Peyer's patch (tissue), 4 donors: Measurements from ENCODE around the gene SNX32. TPM values are rescaled to one million over a fixed set of nuclear protein-coding genes. Genes with fewer than 3 reads are reported as not detected.
A peak's percentile ranks its signal among the peaks of the same experiment; 100 is the strongest.
"Not testable (repeated sequence)": the region's sequence is repeated elsewhere in the genome, so short reads cannot be mapped to it uniquely, and the experiment has no call there.

Experiments used
- DNase-seq, 3 donors: peaks; one replicate each; pipeline ENCODE4 v3.0.0-alpha.2; 2017 to 2019
- H3K27ac ChIP-seq, 4 donors: fragments of 200-600 bp; sonication (generic); one replicate each; pipeline ENCODE4 v1.5.1; 2016 to 2019
- H3K27me3 ChIP-seq, 2 donors: fragments of 200-600 bp; sonication (generic); one replicate each; pipeline ENCODE4 v1.5.1; 2019
- H3K36me3 ChIP-seq, 3 donors: fragments of 200-600 bp; sonication (generic); one replicate each; pipeline ENCODE4 v1.5.1; 2016 to 2019
- H3K4me1 ChIP-seq, 4 donors: fragments of 200-600 bp; sonication (generic); one replicate each; pipeline ENCODE4 v1.5.1; 2016 to 2019
- H3K4me3 ChIP-seq, 4 donors: fragments of 200-600 bp; sonication (generic); 1 replicate in 3 of 4; 2 replicates in 1 of 4; pipeline ENCODE4 v1.5.1; 2016 to 2019; ENCODE audit warnings: mild to moderate bottlenecking in 1 of 4
- H3K9me3 ChIP-seq, 4 donors: fragments of 200-600 bp; sonication (generic); one replicate each; pipeline ENCODE4 v1.5.1; 2016 to 2019; ENCODE audit warnings: mild to moderate bottlenecking in 1 of 4
- POLR2A ChIP-seq, 2 donors: fragments of 450-650 bp; IDR thresholded peaks; one replicate each; pipeline ENCODE4 v1.5.1; 2017; ENCODE audit warnings: antibody characterized with exemption in 2 of 2, mild to moderate bottlenecking in 2 of 2, moderate library complexity in 2 of 2
- total RNA-seq, 4 donors: library from RNA; depleted of rRNA; stranded (reverse); fragments of >200 nt; gene quantifications; one replicate each; pipeline ENCODE4 v1.1.0, GENCODE V29; 2016
- TF ChIP-seq, protein P1 (sequence below), 6 experiments: fragments of 450-650 bp in 4 of 6; fragments of 200-600 bp in 2 of 6; sonication (generic) in 1 of 6; IDR thresholded peaks; one replicate each; pipeline ENCODE4 v1.5.1; 2017 to 2019; ENCODE audit warnings: antibody characterized with exemption in 6 of 6, mild to moderate bottlenecking in 3 of 6, moderate library complexity in 1 of 6

SNX32 gene
- total RNA-seq, 4 donors from 2014 or later, result 1.7 to 6.7 (median 6.4) TPM; not detected in 1

DNA sequence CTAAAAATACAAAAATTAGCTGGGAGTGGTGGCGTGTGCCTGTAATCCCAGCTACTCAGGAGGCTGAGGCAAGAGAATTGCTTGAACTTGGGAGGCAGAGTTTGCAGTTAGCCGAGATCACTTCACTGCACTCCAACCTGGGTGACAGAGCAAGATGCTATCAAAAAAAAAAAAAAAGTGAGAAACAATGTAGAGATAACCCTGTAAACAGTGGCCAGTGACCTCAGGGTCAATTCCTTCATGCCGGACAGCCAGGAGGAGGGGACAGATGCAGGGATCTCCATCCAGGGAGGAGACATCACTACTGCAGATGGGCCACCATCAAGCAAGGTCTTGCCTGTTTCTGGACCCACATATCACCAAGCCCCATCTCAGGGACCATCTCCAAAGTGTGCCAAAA lies 14.0 kb downstream of the SNX32 start:
- H3K27me3 ChIP-seq, result no peaks in the 10 kb centered on the region
- H3K36me3 ChIP-seq, result peaks cover 0 to 19% (median 0%) of the 10 kb centered on the region in 3 donors
- H3K27ac ChIP-seq, result no peak overlapping the region
- no peak for TF ChIP-seq POLR2A (IDR thresholded peaks at IDR 0.05)
- TF ChIP-seq, protein P1, sequence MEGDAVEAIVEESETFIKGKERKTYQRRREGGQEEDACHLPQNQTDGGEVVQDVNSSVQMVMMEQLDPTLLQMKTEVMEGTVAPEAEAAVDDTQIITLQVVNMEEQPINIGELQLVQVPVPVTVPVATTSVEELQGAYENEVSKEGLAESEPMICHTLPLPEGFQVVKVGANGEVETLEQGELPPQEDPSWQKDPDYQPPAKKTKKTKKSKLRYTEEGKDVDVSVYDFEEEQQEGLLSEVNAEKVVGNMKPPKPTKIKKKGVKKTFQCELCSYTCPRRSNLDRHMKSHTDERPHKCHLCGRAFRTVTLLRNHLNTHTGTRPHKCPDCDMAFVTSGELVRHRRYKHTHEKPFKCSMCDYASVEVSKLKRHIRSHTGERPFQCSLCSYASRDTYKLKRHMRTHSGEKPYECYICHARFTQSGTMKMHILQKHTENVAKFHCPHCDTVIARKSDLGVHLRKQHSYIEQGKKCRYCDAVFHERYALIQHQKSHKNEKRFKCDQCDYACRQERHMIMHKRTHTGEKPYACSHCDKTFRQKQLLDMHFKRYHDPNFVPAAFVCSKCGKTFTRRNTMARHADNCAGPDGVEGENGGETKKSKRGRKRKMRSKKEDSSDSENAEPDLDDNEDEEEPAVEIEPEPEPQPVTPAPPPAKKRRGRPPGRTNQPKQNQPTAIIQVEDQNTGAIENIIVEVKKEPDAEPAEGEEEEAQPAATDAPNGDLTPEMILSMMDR (IDR thresholded peaks at IDR 0.05), result no peak
- DNase-seq, result peak in 1 of 3 donors; percentile 30
- H3K4me1 ChIP-seq, result peaks cover 0 to 28% (median 5%) of the 10 kb centered on the region in 4 donors
- H3K4me3 ChIP-seq, result no peak overlapping the region
- no peaks in the 10 kb centered on the region for H3K9me3 ChIP-seq

- H3K4me3 ChIP-seq, H3K27me3 ChIP-seq, H3K9me3 ChIP-seq, H3K27ac ChIP-seq: not testable (repeated sequence)
- Histone ChIP-seq H3K4me1 (peaks cover 0 to 30% (median 8%) of the 10 kb centered on the region in 4 donors), H3K36me3 (peaks cover 0 to 29% (median 0%) of the 10 kb centered on the region in 3 donors)
- peak in 1 of 3 donors; percentile 25 for DNase-seq
Measured at GRCh38 chr11:65848693-65849092, 14.9 kb downstream of the SNX32 start.

- H3K4me1 ChIP-seq, result peaks cover 0 to 27% (median 8%) of the 10 kb centered on the region in 4 donors
- TF ChIP-seq, protein P1 (IDR thresholded peaks at IDR 0.05), result no peak
- TF ChIP-seq POLR2A (IDR thresholded peaks at IDR 0.05), result no peak
- H3K4me3 ChIP-seq, result no peak overlapping the region
- H3K27ac ChIP-seq, result no peak overlapping the region
- H3K36me3 ChIP-seq, result peaks cover 0 to 35% (median 0%) of the 10 kb centered on the region in 3 donors
- H3K27me3 ChIP-seq, result no peaks in the 10 kb centered on the region
- H3K9me3 ChIP-seq, result no peaks in the 10 kb centered on the region
- DNase-seq, result peak in 1 of 3 donors; percentile 45
Measured at GRCh38 chr11:65849366-65849765, 15.6 kb downstream of the SNX32 start.

- TF ChIP-seq POLR2A (IDR thresholded peaks at IDR 0.05), result no peak
- TF ChIP-seq, protein P1 (IDR thresholded peaks at IDR 0.05), result no peak
- Histone ChIP-seq H3K27ac (no peak overlapping the region), H3K4me1 (peaks cover 0 to 28% (median 8%) of the 10 kb centered on the region in 4 donors), H3K27me3 (no peaks in the 10 kb centered on the region), H3K36me3 (peaks cover 0 to 40% (median 0%) of the 10 kb centered on the region in 3 donors), H3K9me3 (no peaks in the 10 kb centered on the region), H3K4me3 (no peak overlapping the region)
- peak in 1 of 3 donors; percentile 46 for DNase-seq
Measured at GRCh38 chr11:65849771-65850216, 16.0 kb downstream of the SNX32 start.

DNA sequence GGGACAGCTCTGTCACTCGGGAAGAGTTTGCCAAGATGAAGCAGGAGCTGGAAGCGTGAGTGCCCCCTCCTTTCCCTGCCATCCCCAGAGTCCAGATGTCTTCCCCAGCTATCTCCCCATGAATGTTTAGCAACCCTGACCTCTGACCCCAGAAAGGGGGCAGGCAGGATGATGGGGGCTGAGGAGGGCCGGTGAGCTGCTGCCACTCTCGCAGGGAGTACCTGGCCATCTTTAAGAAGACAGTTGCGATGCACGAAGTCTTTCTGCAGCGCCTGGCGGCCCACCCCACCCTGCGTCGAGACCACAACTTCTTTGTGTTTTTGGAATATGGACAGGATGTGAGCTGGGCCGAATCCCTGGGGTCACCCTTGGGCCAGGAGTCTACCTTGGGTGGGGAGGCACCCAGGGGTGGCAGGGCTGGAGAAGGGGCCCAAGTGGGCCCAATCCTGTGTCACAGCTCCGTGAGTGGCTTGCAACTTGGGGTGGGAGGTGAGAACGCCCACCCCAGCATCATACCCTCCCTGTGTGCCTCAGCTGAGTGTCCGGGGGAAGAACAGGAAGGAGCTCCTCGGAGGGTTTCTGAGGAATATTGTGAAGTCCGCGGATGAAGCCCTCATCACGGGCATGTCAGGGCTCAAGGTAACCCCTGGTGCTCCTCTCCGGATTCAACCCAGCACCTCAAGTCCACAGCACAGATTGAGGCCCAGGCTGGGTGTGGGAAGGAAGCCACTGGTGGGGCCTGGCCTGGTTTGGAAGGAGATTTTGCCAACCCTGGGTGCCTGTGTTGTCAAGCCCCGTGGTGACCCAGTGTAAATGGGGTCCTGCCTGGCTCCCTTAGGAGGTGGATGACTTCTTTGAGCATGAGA lies 16.7 kb downstream of the SNX32 start:
- no peak for TF ChIP-seq POLR2A (IDR thresholded peaks at IDR 0.05)
- TF ChIP-seq, protein P1 (IDR thresholded peaks at IDR 0.05), result no peak
- H3K4me3 ChIP-seq, result no peak overlapping the region
- peak in 1 of 3 donors; percentile 46 for DNase-seq
- H3K27me3 ChIP-seq, result no peaks in the 10 kb centered on the region
- H3K36me3 ChIP-seq, result peaks cover 0 to 46% (median 0%) of the 10 kb centered on the region in 3 donors
- peaks cover 0 to 34% (median 8%) of the 10 kb centered on the region in 4 donors for H3K4me1 ChIP-seq
- H3K27ac ChIP-seq, result peak overlapping the region in 1 of 4 donors; percentile 17
- H3K9me3 ChIP-seq, result no peaks in the 10 kb centered on the region

DNA sequence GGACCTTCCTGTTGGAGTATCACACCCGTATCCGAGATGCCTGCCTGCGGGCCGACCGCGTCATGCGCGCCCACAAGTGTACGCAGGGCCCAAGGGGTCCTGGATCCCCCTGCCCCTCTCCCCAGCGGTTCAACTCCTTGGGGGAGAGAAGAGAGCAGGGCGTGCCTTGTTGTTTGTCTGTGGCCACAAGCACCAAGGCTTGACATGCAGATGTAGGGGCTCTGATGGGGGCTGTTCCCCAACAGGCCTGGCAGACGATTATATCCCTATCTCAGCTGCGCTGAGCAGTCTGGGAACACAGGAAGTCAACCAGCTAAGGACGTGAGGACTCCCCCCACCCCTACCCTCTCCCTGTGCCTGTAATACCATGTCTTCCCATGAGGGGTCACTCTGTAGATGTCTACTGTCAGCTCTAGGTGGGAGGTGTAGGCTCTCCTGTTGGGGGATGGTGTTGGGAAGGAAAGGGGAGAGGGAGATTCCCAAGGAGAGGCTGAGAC lies 17.4 kb downstream of the SNX32 start:
- H3K27ac ChIP-seq, result peak overlapping the region in 1 of 4 donors; percentile 97
- no peak for TF ChIP-seq POLR2A (IDR thresholded peaks at IDR 0.05)
- TF ChIP-seq, protein P1 (IDR thresholded peaks at IDR 0.05), result peak in 4 of 6 experiments; percentile 37 to 65 (median 56)
- DNase-seq, result no peak
- no peak overlapping the region for H3K4me3 ChIP-seq
- no peaks in the 10 kb centered on the region for H3K27me3 ChIP-seq
- peaks cover 6 to 41% (median 12%) of the 10 kb centered on the region in 4 donors for H3K4me1 ChIP-seq
- H3K36me3 ChIP-seq, result peaks cover 0 to 53% (median 0%) of the 10 kb centered on the region in 3 donors
- H3K9me3 ChIP-seq, result no peaks in the 10 kb centered on the region
